Keratinocyte (primary cell): ENCODE results near the gene IGFL2. TPM values are rescaled to one million over a fixed set of nuclear protein-coding genes. Genes with fewer than 3 reads are reported as not detected.
A peak's percentile ranks its signal among the peaks of the same experiment; 100 is the strongest.

Experiments
- DNase-seq: peaks from one replicate; pipeline ENCODE4 v3.0.0-alpha.2; 2011; ENCODE audit warnings: low read depth, missing footprints, low spot score
- FAIRE-seq: peaks from 2 replicates; lab custom pipeline; 2011; peaks lifted over from hg19 to GRCh38; lab: Jason Lieb, UNC
- H2AFZ ChIP-seq: 2 replicates; pipeline ENCODE4 v1.6.0; 2012; ENCODE audit warnings: low read length, control low read depth, inconsistent platforms; ENCODE audit not compliant: control insufficient read depth
- H3K27ac ChIP-seq: 2 replicates; pipeline ENCODE4 v1.5.1; 2011; ENCODE audit warnings: low read length; ENCODE audit not compliant: control insufficient read depth, insufficient read depth
- H3K27me3 ChIP-seq: 3 replicates; pipeline ENCODE4 v1.6.0; 2011; ENCODE audit warnings: low read length; ENCODE audit not compliant: control insufficient read depth, insufficient read depth; ENCODE audit errors: extremely low read depth
- H3K36me3 ChIP-seq, 2 experiments: 2 replicates in 1 of 2; 3 replicates in 1 of 2; pipeline ENCODE4 v1.5.1; 2011; ENCODE audit warnings: low read length in 2 of 2, mild to moderate bottlenecking in 1 of 2; ENCODE audit not compliant: control insufficient read depth in 2 of 2, insufficient read depth in 2 of 2; ENCODE audit errors: extremely low read depth in 1 of 2
- H3K4me1 ChIP-seq: 3 replicates; pipeline ENCODE4 v1.5.1; 2011; ENCODE audit warnings: low read length; ENCODE audit not compliant: control insufficient read depth, insufficient read depth; ENCODE audit errors: extremely low read depth
- H3K4me2 ChIP-seq: 3 replicates; pipeline ENCODE4 v1.6.0; 2011; ENCODE audit warnings: low read depth, low read length; ENCODE audit not compliant: control insufficient read depth, insufficient read depth; ENCODE audit errors: extremely low read depth
- H3K4me3 ChIP-seq, 3 experiments: fragments of 200-600 bp in 1 of 3; sonication (generic) in 1 of 3; 2 replicates in 2 of 3; 3 replicates in 1 of 3; pipeline ENCODE4 v1.5.1; 2011 to 2016; ENCODE audit warnings: low read length in 3 of 3, mild to moderate bottlenecking in 3 of 3, control low read depth in 2 of 3, inconsistent platforms in 1 of 3, low read depth in 1 of 3, mixed read lengths in 1 of 3, mixed run types in 1 of 3, moderate library complexity in 1 of 3; ENCODE audit not compliant: control insufficient read depth in 2 of 3, insufficient read depth in 2 of 3; ENCODE audit errors: extremely low read depth in 1 of 3
- H3K79me2 ChIP-seq: 2 replicates; pipeline ENCODE4 v1.6.0; 2012; ENCODE audit warnings: low read length; ENCODE audit not compliant: control insufficient read depth, insufficient read depth
- H3K9ac ChIP-seq: 3 replicates; pipeline ENCODE4 v1.6.0; 2011; ENCODE audit warnings: low read length; ENCODE audit not compliant: control insufficient read depth, insufficient read depth; ENCODE audit errors: extremely low read depth
- H3K9me1 ChIP-seq: 3 replicates; pipeline ENCODE4 v1.6.0; 2011; ENCODE audit warnings: low read length; ENCODE audit not compliant: control insufficient read depth, insufficient read depth; ENCODE audit errors: extremely low read depth
- H3K9me3 ChIP-seq: 2 replicates; pipeline ENCODE4 v1.5.1; 2012; ENCODE audit warnings: low read depth, low read length; ENCODE audit not compliant: control insufficient read depth
- H4K20me1 ChIP-seq: 3 replicates; pipeline ENCODE4 v1.6.0; 2011; ENCODE audit warnings: low read length; ENCODE audit not compliant: control insufficient read depth, insufficient read depth; ENCODE audit errors: extremely low read depth
- CTCF ChIP-seq, 3 experiments: IDR thresholded peaks in 1 of 3; conservative IDR thresholded peaks in 1 of 3; optimal IDR thresholded peaks in 1 of 3; 2 replicates in 2 of 3; 3 replicates in 1 of 3; pipeline versions ENCODE3 to v1.5.1; 2011; ENCODE audit warnings: low read length in 3 of 3, mild to moderate bottlenecking in 3 of 3, moderate library complexity in 2 of 3, control low read depth in 1 of 3, inconsistent platforms in 1 of 3; ENCODE audit not compliant: insufficient read depth in 2 of 3; ENCODE audit errors: extremely low read depth in 1 of 3
- EZH2 ChIP-seq: IDR thresholded peaks from one replicate; pipeline ENCODE4 v1.6.1; 2012; ENCODE audit warnings: inconsistent platforms, mild to moderate bottlenecking, low read length, moderate library complexity
- dilution Hi-C: fragments of 300-500 bp; cut with MboI; formaldehyde crosslinking; loops from one replicate; pipeline ENCODE4 v1.7.0; 2020; ENCODE audit warnings: low sequenced_read_pairs; ENCODE audit not compliant: extremely low pct_ligation_motif_present
- polyA plus RNA-seq, 5 experiments: library from polyadenylated mRNA; depleted of rRNA in 3 of 5; stranded (reverse) in 3 of 5; stranded (forward) in 1 of 5; unstranded in 1 of 5; fragments of >200 nt; gene quantifications; 1 replicate in 1 of 5; 2 replicates in 3 of 5; 3 replicates in 1 of 5; pipeline versions ENCODE4 v1.2.1 to v1.2.3, GENCODE V29; 2011 to 2012; ENCODE audit warnings: missing spikeins in 2 of 5, low read depth in 1 of 5, low replicate concordance in 1 of 5

IGFL2 gene
- polyA plus RNA-seq, 1 donor (not counting 4 experiments of a cell fraction or from before 2014, with no cell fraction given): 7.1 TPM

- H3K4me3 ChIP-seq: peak overlapping the region in 2 of 3 experiments; percentile 20 to 25
- TF ChIP-seq CTCF (optimal IDR thresholded peaks at IDR 0.05 in 1 of 3, IDR thresholded peaks at IDR 0.05 in 1 of 3, conservative IDR thresholded peaks at IDR 0.05 in 1 of 3; ENCODE audit: extremely low read depth in 1 of 3, insufficient read depth in 2 of 3, low read length in 3 of 3): no peak
- TF ChIP-seq EZH2: no peak
- no peaks in the 10 kb centered on the region for H3K9me3 ChIP-seq
- dilution Hi-C loops: no loop called here
- DNase-seq (no peak), FAIRE-seq (peak; percentile 99)
- peak overlapping the region; percentile 43 for H2AFZ ChIP-seq
- no peaks in the 10 kb centered on the region for H3K79me2 ChIP-seq
- H3K27ac ChIP-seq: peak overlapping the region; percentile 58
- peaks cover 0 to 4% of the 10 kb centered on the region in 2 experiments for H3K36me3 ChIP-seq
- H4K20me1 ChIP-seq: no peaks in the 10 kb centered on the region
- peaks cover 27% of the 10 kb centered on the region for H3K4me1 ChIP-seq
- H3K4me2 ChIP-seq: peak overlapping the region; percentile 56
- H3K9me1 ChIP-seq: no peaks in the 10 kb centered on the region
- H3K27me3 ChIP-seq: no peaks in the 10 kb centered on the region
- H3K9ac ChIP-seq: peak overlapping the region; percentile 13
These were observed 32.8 kb downstream of the IGFL2 start for GRCh38 chr19:46180701-46181387.

GRCh38 chr19:46181388-46181779 is 33.3 kb downstream of the IGFL2 start:
- Histone ChIP-seq H3K4me2 (peak overlapping the region; percentile 56), H3K9me1 (no peaks in the 10 kb centered on the region), H3K4me3 (no peak overlapping the region), H3K79me2 (no peaks in the 10 kb centered on the region), H2AFZ (no peak overlapping the region), H3K9me3 (no peaks in the 10 kb centered on the region), H3K4me1 (peaks cover 27% of the 10 kb centered on the region), H3K9ac (peak overlapping the region; percentile 13), H3K36me3 (peaks cover 0 to 4% of the 10 kb centered on the region in 2 experiments), H3K27me3 (no peaks in the 10 kb centered on the region), H3K27ac (peak overlapping the region; percentile 58), H4K20me1 (no peaks in the 10 kb centered on the region)
- FAIRE-seq (peak; percentile 59), DNase-seq (no peak)
- no peak for TF ChIP-seq CTCF (optimal IDR thresholded peaks at IDR 0.05 in 1 of 3, IDR thresholded peaks at IDR 0.05 in 1 of 3, conservative IDR thresholded peaks at IDR 0.05 in 1 of 3; ENCODE audit: extremely low read depth in 1 of 3, insufficient read depth in 2 of 3, low read length in 3 of 3)
- no peak for TF ChIP-seq EZH2
- dilution Hi-C loops: no loop called here
